ENCODE data around the gene SULT1A1.
A peak's percentile ranks its signal among the peaks of the same experiment; 100 is the strongest.
"Not testable (repeated sequence)": the region's sequence is repeated elsewhere in the genome, so short reads cannot be mapped to it uniquely, and the experiment has no call there.

SULT1A1 gene

DNA sequence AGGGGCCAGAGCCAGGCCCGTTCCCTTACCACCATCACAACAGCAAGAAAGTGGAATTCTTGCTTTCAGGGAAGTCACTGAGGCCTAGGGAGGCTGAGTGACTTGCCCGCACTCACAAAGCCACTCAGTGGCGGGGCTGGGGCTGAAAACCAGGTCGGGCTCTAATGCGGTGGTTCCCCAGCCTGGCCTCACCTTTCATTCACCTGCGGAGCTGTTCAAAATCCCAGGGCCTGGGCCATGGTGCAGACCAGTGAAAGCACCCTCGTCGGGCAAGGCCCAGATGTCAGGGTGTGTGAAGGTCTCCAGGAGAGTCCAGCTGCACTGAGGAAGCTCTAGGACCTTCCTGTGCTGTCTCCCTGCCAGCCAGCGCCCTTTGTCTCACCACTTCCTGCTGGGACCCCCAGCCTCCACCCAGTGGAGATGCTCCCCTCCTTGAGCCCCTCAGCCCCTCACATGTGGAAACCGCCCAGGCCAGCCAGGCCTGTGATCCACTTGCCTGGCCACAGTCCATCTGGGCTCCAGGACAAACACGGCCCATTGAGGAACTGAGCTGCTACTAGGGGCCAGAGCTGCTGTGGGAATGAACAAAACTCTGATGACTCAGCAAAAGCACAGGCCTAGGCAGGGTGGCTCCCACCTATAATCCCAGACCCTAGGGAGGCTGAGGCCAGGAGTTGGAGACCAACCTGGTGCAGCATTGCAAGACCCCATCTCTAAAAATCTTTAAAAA is 812 bp downstream of the SULT1A1 start:
- not testable (repeated sequence) for DNase-seq (ENCODE audit: low read depth)

DNA sequence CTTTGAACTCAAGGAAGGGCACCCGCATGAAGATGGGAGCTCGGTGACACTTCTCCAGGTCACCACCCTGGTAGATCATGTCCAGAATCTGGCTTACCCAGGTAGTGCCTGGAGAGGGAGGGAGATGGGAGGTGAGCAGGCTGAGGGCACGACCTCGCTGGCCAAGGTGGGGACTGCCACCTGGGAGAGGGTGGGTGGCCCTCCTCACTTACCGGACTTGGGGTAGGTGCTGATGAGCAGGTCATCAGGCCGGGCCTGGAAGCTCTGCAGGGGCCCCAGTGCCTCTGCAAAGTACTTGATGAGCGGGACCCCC is 1.4 kb downstream of the SULT1A1 start:
- not testable (repeated sequence) for DNase-seq (ENCODE audit: low read depth)

GRCh38 chr16:28607681-28608495 is 2.0 kb downstream of the SULT1A1 start:
- DNase-seq (ENCODE audit: low read depth) = not testable (repeated sequence)

DNA sequence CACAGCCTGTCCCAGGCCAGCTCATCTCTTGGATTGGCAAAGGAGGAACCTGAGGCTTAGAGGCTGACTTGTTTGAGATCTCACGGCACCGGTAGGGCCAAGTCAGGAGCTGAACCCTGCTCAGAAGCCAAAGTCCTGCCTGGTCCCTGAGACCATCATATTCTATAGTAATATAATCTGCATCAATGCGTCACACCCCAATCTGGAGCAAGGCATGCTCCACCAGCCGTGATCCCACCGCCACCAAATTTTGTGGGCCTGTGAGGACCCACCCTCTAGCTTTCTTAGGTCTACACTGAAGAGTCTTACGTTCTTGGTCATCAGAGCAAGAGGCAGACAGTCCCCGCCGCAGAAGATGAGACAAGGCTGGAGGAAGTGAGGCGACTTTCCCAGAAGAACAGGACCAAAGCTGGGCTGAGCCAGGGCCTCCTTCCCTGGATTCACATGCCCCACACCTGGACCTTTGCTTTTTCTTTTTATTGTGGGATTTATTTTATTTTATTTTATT is 2.7 kb downstream of the SULT1A1 start:
- DNase-seq (ENCODE audit: low read depth) = no peak

DNA sequence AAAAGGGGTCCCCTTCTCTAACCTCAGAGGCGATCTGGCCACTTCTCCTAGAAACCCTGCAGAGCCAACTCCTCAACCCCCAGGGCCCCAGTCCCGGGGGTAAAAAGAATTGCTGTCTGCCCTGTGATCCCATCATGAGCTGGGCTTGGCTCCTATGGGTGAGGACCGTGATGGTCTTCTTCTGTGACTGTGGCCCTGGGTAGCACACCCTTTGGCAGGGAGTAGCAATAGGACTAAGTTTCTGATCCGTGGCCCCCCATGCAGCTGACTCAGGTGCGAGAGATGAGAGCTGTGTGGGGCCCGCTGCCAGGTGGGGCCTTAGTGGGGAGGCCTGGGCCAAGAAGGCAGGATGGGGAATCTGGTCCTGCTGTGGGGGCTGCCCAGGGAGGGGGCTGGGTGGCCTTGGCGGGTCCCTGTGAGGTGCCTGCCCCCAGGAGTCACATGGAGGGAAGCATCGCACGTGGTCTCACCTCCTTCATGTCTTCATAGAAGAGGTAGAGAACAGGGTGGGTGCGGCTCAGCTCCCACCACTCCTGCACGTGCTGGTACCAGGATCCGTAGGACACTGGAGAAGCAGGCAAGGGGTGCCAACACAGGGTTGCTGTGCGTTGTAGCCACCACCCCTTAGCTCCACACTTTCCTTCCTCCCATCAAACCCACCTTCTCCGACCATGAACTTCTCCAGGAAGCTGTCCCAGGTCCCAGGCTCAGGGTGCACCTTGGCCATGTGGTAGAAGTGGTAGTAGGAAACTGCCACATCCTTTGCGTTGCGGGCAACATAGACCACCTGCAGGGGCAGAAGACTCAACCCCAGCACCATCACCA is 3.3 kb downstream of the SULT1A1 start:
- DNase-seq (ENCODE audit: low read depth) = no peak

GRCh38 chr16:28604186-28604565 is 5.7 kb downstream of the SULT1A1 start:
- DNase-seq (ENCODE audit: low read depth) = no peak

DNA sequence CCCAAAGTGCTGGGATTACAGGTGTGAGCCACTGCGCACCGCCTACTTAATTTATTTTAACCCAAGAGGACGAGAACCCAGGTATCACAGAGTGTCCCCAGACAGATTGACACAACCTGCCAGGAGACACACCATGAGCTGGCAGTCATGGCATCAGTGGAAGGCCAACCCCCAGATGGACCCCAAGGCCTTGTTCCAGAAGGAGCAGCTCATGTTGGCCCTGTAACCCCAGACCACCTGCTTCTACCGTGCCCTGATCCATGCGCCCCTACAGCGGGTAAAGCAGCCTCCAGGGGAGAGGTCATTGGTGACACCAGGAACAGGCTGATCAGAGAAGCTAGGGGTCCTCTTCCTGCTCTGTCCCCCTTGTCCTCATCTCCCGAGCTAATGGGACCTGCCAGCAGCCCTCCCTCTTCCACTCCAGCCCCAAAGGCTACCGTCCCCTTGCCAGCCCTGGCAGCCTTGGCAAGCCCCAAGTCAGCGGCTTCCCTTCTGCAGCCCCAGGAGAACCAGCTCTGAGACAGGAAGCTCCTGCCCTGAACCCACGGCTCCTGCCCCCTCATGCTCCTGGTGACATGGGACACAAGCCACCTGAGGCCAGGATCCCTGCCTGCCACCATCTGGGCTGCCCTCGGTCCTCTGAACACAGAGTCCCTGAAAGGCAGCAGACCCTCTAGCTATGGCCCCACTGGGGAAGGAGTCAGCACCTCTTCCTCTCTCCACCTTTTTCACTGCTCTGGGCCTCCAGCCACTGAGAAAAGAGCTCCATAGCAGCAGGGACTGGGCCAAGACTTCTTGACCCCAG is 6.3 kb downstream of the SULT1A1 start:
- DNase-seq (ENCODE audit: low read depth) = no peak

DNA sequence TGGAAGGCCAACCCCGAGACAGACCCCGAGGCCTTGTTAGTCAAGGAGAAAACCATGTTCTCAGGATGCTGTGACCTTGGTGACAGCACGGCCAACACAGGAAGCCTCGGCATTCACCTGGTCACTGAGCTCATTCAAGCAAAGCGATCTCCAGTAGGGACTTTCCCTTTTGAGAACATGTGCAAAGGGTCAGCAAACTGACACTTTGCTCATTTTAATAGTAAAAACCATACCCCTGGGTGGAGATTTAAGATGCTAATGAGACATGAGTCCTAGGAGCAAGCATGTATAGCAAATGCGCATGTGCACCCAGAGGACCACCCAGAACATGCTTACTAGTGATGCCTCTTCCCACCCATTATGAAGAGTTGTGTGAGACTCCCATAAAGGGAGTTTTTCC is 7.3 kb downstream of the SULT1A1 start:
- DNase-seq (ENCODE audit: low read depth) = no peak

- not testable (repeated sequence) for DNase-seq (ENCODE audit: low read depth)
Measured at GRCh38 chr16:28602062-28602461, 7.8 kb downstream of the SULT1A1 start.

DNA sequence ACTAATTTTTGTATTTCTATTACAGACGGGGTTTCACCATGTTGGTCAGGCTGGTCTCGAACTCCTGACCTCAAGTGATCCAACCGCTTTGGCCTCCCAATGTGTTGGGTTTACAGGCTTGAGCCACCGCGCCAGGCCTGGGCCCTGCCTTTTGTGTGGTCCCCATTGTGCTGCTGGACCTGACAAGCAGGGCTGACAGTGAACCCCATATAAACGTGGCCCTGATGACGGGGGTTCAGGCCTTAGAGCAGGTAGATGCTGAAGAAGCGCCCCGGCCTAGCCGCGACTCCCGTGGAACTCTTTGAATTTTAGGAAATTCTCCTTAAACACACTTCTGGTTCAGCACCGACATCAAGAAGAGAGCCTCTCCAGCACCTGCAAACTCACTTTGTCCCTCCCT is 8.3 kb downstream of the SULT1A1 start:
- not testable (repeated sequence) for DNase-seq (ENCODE audit: low read depth)

DNA sequence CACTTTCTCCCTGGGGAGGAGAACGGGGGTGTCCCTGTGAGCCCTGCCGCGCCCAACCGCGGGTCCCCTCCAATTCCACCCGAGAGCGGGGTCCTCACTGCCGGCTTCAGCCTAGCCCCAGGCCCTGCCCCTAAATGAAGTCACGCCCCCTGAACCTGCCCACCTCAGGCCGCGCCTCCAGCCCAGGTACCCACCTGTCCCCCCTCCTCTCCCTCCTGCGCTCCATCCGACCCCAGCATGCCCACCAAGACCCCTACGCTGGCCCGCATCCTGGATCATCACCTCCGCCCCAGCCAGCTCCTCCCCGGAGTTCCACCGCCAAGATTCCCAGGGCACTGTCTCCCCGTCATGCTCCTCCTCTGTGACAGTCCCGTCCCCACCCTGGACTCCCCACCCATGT is 8.9 kb downstream of the SULT1A1 start:
- not testable (repeated sequence) for DNase-seq (ENCODE audit: low read depth)

GRCh38 chr16:28599377-28600285 is 10.2 kb downstream of the SULT1A1 start:
- not testable (repeated sequence) for DNase-seq (ENCODE audit: low read depth)

DNA sequence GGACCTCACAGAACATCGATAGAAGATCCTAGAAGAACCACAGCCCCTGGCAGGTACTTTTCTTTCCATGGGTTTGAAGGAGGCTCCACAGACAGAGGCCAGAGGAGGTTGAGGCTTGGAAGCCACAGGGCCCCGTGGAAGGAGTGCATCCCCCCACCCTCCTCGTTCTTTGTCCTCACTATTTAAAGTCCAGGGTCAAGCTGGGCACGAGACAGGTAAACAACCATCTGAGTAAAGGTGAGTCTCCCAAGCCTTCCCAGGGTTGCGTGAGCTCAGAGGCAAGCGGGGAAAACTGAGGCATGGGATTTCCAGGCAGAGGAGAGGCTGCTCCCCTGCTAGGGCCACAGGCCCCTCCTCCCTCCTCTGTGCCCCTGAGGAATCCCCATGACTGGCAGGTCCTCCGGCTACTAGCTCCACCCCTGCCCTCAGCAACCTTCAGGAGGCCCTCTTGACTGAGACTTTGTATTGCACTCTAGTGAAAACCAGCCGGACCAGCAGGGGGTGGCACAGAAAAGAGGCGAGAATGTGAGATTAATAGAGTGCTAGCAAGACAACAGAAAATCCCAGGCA is 12.1 kb downstream of the SULT1A1 start:
- DNase-seq (ENCODE audit: low read depth) = peak; percentile 79

GRCh38 chr16:28596840-28597691 is 12.8 kb downstream of the SULT1A1 start, which contains the start of gene SULT1A2:
TSS of gene SULT1A2 (minus strand) at chr16:28597050. CDS start at chr16:28595930, 1,120 bp downstream.
- DNase-seq (ENCODE audit: low read depth) = peak; percentile 73

- DNase-seq (ENCODE audit: low read depth) = no peak
Measured at GRCh38 chr16:28596115-28596630, 13.7 kb downstream of the SULT1A1 start.

- not testable (repeated sequence) for DNase-seq (ENCODE audit: low read depth)
Measured at GRCh38 chr16:28595451-28595850, 14.4 kb downstream of the SULT1A1 start.

- no peak for DNase-seq (ENCODE audit: low read depth)
Measured at GRCh38 chr16:28592979-28593553, 16.8 kb downstream of the SULT1A1 start.

DNA sequence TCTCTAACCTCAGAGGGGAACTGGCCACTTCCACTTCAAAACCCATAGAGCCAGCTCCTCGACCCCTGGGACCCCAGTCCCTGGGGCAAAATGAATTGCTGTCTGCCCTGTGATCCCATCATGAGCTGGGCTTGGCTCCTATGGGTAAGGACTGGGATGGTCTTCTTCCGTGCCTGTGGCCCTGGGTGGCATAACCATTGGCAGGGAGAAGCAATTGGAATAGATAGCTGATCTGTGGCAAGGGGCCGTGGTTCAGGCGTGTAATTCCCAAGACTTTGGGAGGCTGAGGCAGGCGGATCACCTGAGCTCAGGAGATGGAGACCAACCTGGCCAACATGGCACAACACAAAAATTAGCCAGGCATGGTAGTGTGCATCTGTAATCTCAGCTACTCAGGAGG is 17.3 kb downstream of the SULT1A1 start:
- DNase-seq (ENCODE audit: low read depth) = no peak
